ENCODE results near the gene MICU2. TPM values are rescaled to one million over a fixed set of nuclear protein-coding genes. Genes with fewer than 3 reads are reported as not detected.

MICU2 gene
- total RNA-seq, 2 experiments from 2014 or later, result 33.8 to 34.0 TPM

DNA sequence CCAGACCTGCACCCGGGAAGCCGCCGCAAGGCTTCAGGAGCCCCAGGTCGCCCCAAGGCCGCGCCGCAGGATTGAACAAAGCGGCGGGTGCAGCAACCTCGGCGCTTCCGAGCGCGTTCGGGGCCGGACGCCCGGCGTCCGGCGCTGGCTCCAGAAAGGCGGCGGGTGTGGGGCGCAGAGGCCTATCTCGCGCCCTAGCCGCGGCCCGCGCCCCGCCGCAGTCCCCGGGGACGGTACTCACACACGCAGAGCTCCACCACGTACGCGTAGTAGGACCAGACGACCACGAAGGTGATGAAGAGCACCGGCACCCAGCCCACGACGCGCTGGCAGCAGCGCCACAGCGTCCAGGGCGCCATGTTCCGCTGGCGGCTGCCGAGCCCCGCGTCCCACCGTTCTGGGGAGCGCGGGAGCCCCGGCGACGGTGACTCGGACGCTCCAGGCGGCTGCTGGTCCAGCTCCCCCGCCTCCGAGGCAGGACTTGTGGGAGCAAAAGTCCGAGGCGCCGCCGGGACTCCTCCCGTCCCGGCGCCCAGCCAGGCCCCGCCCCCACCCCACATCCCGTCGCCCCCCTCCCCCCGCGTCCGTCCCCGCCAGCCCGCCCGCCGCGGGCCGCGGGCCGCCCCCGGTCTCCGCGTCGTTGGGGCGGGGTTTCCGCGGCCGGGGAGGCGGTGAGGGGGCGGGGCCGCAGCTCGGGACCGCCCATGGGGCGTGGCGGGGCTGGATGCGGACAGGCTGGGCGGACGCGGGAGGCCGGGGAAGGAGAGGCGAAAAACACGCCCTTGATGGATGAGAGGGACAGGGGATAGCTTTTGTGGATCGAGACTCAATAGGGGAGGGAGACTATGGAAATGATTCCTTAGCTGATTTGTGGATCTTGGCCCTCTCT lies 144.9 kb downstream of the MICU2 start, which contains the start of gene ZDHHC20:
Gene ZDHHC20 (minus strand): TSS at position 491 of the 889 bp plus-strand sequence. CDS start 132 bp downstream, at position 359.
- DNase-seq, result peak; percentile 91
- CTCF ChIA-PET, result interaction anchor here (1.2 to 1.9 kb wide), 5 partner anchors 18 to 162 kb away, joined by 3 to 13 read pairs (median 6); no protein-coding TSS in a partner anchor
- peaks cover 10% of the 10 kb centered on the region for H3K9me3 Mint-ChIP-seq

DNA sequence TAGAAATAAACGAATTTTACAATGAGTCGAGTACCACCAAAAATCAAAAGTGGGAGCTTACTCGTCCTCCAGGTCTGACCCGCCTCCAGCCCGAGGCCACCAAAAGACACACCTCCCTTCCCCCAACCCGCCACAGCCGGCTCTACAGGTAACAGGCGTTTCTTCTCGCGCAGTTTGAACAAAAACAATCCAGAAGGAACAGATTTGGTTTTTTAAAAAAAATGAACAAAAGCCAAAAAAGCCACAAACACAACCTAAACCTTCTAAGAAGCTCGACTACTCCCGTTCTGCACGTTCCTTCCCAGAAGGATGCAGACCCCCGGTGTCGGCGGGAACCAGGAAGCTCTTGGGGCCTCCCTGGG lies 145.5 kb downstream of the MICU2 start:
- Mint-ChIP-seq H3K9me3 (peaks cover 10% of the 10 kb centered on the region), H3K4me1 (peaks cover 34% of the 10 kb centered on the region), H3K27me3 (no peaks in the 10 kb centered on the region), H3K4me3 (peak overlapping the region; percentile 85), H3K36me3 (ENCODE audit: low read depth) (peaks cover 24% of the 10 kb centered on the region), H3K27ac (peak overlapping the region; percentile 91)
- ChIA-PET POLR2A (interaction anchor here (0.9 to 3.2 kb wide), 19 partner anchors 10 to 327 kb away, joined by 3 to 47 read pairs (median 4); partner anchors contain the start of genes MICU2, MRPL57 and SKA3), CTCF (interaction anchor here (1.5 to 1.9 kb wide), 4 partner anchors 18 to 161 kb away, joined by 3 to 13 read pairs (median 7); no protein-coding TSS in a partner anchor)
- DNase-seq, result peak; percentile 63

More for the DNA sequence above, 144.9 kb downstream of the MICU2 start, which contains the start of gene ZDHHC20:
- peaks cover 24% of the 10 kb centered on the region for H3K36me3 Mint-ChIP-seq (ENCODE audit: low read depth)
- POLR2A ChIA-PET, result interaction anchor here (0.9 to 3.2 kb wide), 19 partner anchors 9 to 327 kb away, joined by 3 to 47 read pairs (median 4); partner anchors contain the start of genes MICU2, MRPL57 and SKA3
- H3K4me1 Mint-ChIP-seq, result peaks cover 34% of the 10 kb centered on the region
- peak within 1 kb of the TSS; percentile 91 for H3K27ac Mint-ChIP-seq
- no peaks in the 10 kb centered on the region for H3K27me3 Mint-ChIP-seq
- H3K4me3 Mint-ChIP-seq, result peak within 1 kb of the TSS; percentile 85

DNA sequence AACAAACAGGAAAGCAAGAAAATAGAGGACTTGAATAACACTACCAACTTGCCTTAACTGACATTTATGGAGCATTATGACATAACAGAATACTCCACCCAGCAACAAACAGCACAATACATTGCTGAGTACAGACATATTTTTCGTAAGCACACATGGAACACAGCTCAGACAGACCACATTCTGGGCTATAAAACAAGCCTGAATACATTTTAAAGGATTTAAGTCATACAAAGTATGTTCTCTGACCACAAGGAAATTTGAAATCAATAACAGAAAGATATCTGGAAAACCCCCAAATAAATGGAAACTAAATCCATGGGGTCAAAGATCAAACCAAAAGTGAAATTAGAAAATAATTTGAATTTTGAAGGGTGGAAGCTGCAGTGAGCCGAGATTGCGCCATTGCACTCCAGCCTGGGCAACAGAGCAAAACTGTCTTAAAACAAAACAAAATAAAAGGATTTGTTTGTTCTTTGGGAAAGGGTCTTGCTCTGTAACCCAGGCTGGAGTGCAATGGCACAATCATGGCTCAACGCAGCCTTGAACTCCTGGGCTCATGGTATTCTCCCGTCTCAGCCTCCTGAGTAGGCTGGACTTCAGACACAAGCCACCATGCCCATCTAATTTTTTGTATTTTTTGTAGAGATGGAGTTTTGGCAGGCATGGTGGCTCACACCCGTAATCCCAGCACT lies 150.4 kb downstream of the MICU2 start:
- Mint-ChIP-seq H3K4me3 (no peak overlapping the region), H3K27ac (no peak overlapping the region), H3K27me3 (no peaks in the 10 kb centered on the region), H3K4me1 (peaks cover 34% of the 10 kb centered on the region), H3K36me3 (ENCODE audit: low read depth) (peaks cover 48% of the 10 kb centered on the region), H3K9me3 (peaks cover 14% of the 10 kb centered on the region)
- no peak for DNase-seq
- ChIA-PET POLR2A (interaction anchor here (1.0 kb wide), 1 partner anchor 277 kb away, joined by 3 read pairs; the partner anchor contains the start of genes MRPL57 and SKA3), CTCF (no interaction called here)

DNA sequence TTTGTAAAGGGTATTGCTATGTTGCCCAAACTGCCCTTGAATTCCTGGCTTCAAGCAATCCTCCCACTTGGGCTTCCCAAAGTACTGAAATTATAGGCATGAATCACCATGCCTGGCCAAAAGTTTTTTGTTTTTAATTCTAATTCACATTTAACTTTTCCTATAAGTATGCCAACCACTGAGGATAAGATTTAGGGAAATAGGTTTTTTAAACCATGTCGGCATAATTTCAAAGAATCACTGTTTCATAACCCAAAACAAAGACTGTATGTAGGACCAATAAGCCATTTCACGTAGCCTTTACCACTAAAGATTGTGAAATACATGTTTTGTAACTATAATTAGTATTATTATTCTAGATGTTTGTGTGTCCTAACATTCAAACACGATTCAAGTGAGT lies 153.0 kb downstream of the MICU2 start:
- no peak for DNase-seq
- Mint-ChIP-seq H3K36me3 (ENCODE audit: low read depth) (peaks cover 47% of the 10 kb centered on the region), H3K27ac (no peak overlapping the region), H3K27me3 (no peaks in the 10 kb centered on the region), H3K9me3 (peaks cover 18% of the 10 kb centered on the region), H3K4me3 (no peak overlapping the region), H3K4me1 (peaks cover 15% of the 10 kb centered on the region)
- ChIA-PET POLR2A (no interaction called here), CTCF (no interaction called here)

DNA sequence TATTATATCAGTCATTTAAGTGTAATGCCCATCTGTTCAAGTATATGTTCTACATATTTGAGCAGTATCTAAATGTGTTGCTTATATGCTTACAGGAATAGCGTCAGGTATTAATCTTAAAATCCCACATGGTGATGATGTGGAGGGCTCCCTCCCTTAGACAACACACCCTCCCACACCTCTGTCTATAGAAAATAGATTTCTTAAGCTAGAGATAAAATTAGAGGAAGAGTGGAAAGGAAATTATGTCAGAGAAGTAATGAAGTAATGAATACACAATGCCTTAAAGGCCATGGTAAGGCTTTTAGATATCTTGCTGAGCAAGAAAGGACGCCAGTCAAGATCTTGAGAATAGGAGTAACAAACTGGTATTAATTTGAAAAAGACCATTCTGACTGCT lies 157.3 kb downstream of the MICU2 start:
- ChIA-PET POLR2A (no interaction called here), CTCF (no interaction called here)
- peaks cover 2% of the 10 kb centered on the region for H3K4me1 Mint-ChIP-seq
- H3K4me3 Mint-ChIP-seq, result no peak overlapping the region
- no peak overlapping the region for H3K27ac Mint-ChIP-seq
- peaks cover 43% of the 10 kb centered on the region for H3K36me3 Mint-ChIP-seq (ENCODE audit: low read depth)
- peaks cover 5% of the 10 kb centered on the region for H3K9me3 Mint-ChIP-seq
- DNase-seq, result no peak
- H3K27me3 Mint-ChIP-seq, result no peaks in the 10 kb centered on the region

DNA sequence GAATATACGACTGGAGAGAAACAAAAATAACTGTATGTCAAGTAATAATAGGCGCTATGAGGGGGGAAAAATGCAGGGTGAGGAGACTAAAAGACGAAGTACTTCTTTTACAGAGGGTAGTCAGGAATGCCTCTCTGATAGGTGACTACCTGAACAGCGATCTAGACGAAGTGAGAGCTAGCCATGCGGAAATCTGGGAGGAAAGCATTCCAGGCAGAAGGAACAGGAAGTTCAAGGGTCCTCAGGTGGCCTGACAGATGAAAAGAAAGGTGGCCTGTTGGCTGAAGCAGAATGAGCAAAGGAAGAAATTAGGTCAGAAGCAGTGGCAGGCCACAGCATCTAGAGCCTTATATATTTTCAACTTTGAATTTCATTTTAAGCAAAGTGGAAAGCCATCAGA lies 158.2 kb downstream of the MICU2 start:
- H3K4me3 Mint-ChIP-seq, result no peak overlapping the region
- POLR2A ChIA-PET, result no interaction called here

DNA sequence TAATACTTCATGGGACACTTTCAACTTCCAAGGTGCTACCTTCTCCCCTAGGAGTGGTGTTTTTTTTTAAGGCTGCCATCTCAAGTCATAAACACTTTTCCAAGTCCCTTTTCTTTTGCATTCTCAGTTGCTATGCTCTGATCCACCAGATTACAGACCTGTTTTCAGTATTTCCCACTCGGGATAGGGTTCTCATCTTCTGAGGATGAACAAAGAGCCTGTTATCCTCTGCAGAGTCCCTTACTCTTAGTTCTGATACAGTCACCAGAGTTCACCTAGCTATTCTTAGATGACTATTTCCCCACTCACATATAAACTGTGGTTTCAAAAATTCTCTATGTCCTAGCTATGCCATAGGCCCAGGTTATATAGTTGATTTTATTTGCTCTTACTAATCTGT lies 160.8 kb downstream of the MICU2 start:
- CTCF ChIA-PET, result no interaction called here
- Mint-ChIP-seq H3K4me3 (no peak overlapping the region), H3K36me3 (ENCODE audit: low read depth) (peaks cover 40% of the 10 kb centered on the region), H3K27me3 (no peaks in the 10 kb centered on the region), H3K27ac (no peak overlapping the region), H3K4me1 (peaks cover 8% of the 10 kb centered on the region), H3K9me3 (peaks cover 11% of the 10 kb centered on the region)
- DNase-seq, result no peak
- POLR2A ChIA-PET, result interaction anchor here (0.8 kb wide), 1 partner anchor 15 kb away, joined by 4 read pairs; no protein-coding TSS in a partner anchor

More for the DNA sequence above, 158.2 kb downstream of the MICU2 start:
- no peak overlapping the region for H3K27ac Mint-ChIP-seq
- no peaks in the 10 kb centered on the region for H3K27me3 Mint-ChIP-seq
- peaks cover 5% of the 10 kb centered on the region for H3K4me1 Mint-ChIP-seq
- CTCF ChIA-PET, result interaction anchor here (0.9 to 1.1 kb wide), 2 partner anchors 9 to 148 kb away, joined by 3 read pairs; no protein-coding TSS in a partner anchor
- peaks cover 6% of the 10 kb centered on the region for H3K9me3 Mint-ChIP-seq
- DNase-seq, result no peak
- peaks cover 44% of the 10 kb centered on the region for H3K36me3 Mint-ChIP-seq (ENCODE audit: low read depth)

Other genes starting within 250 kb of the MICU2 start
- gene ZDHHC20, start 144.9 kb downstream of the MICU2 start, total RNA-seq, result 100 to 1,000 TPM in 1 of 2 experiments, 10 to 100 TPM in 1; 92.0 to 103 TPM
- gene FGF9, start 66.9 kb upstream of the MICU2 start, total RNA-seq, result under 1 TPM; 0.08 to 0.20 TPM

Data from activated CD4-positive, alpha-beta memory T cell treated with anti-CD3 and anti-CD28 coated beads, Interleukin-2, amount 10 ng/mL, durations not matched to agents 7 days and 5 days (primary cell).